GM23248 (cell line): ENCODE data around the gene ARL6IP5.

Experiments used
- EZH2 ChIP-seq: fragments of 200-600 bp; sonication (generic); IDR thresholded peaks from 2 replicates; pipeline ENCODE4 v1.6.1; 2018; ENCODE audit warnings: antibody characterized with exemption, mild to moderate bottlenecking; ENCODE audit not compliant: insufficient read depth, poor library complexity, severe bottlenecking
- EZH2phosphoT487 ChIP-seq: fragments of 200-600 bp; sonication (generic); IDR thresholded peaks from 2 replicates; pipeline ENCODE4 v1.6.1; 2018; ENCODE audit warnings: antibody characterized with exemption, moderate library complexity, mild to moderate bottlenecking, low read depth; ENCODE audit not compliant: insufficient read depth

GRCh38 chr3:69094467-69095205 lies 9.9 kb downstream of the ARL6IP5 start:
- TF ChIP-seq EZH2, result no peak
- no peak for TF ChIP-seq EZH2phosphoT487
